Activated B cell treated with CpG ODN at 0.5 μM for 24 hours (primary cell): ENCODE data around the gene HLA-DPA1. TPM values are rescaled to one million over a fixed set of nuclear protein-coding genes. Genes with fewer than 3 reads are reported as not detected.
A peak's percentile ranks its signal among the peaks of the same experiment; 100 is the strongest.

Experiments
- ATAC-seq: fragments of 200-7000 bp; cut with Tn5 transposase; one replicate; pipeline ENCODE4 v1.10.0; 2021; ENCODE audit warnings: low read depth, mild to moderate bottlenecking, moderate library complexity
- CTCF ChIA-PET: fragments of 350-600 bp; sonication (Branson Sonifier 250); formaldehyde crosslinking; loops from one replicate; lab custom pipeline; 2021; ENCODE audit warnings: antibody characterized with exemption; lab: Charles Lee
- POLR2A ChIA-PET: fragments of 350-600 bp; sonication (Branson Sonifier 250); formaldehyde crosslinking; loops from one replicate; lab custom pipeline; 2021; ENCODE audit warnings: antibody characterized with exemption; lab: Charles Lee
- DNase-seq: peaks from one replicate; pipeline ENCODE4 v3.0.0; 2022
- H3K27ac Mint-ChIP-seq: one replicate; pipeline ENCODE4 v1.8.0; 2020; ENCODE audit warnings: mixed read lengths
- H3K27me3 Mint-ChIP-seq: one replicate; pipeline ENCODE4 v1.8.0; 2021; ENCODE audit warnings: mixed read lengths
- H3K36me3 Mint-ChIP-seq: one replicate; pipeline ENCODE4 v1.8.0; 2021; ENCODE audit warnings: low read depth, mixed read lengths
- H3K4me1 Mint-ChIP-seq: one replicate; pipeline ENCODE4 v1.8.0; 2021; ENCODE audit warnings: mixed read lengths
- H3K4me3 Mint-ChIP-seq: one replicate; pipeline ENCODE4 v1.8.0; 2020; ENCODE audit warnings: mild to moderate bottlenecking, mixed read lengths
- H3K9me3 Mint-ChIP-seq: one replicate; pipeline ENCODE4 v1.8.0; 2020; ENCODE audit warnings: mixed read lengths
- intact Hi-C: fragments of 100-400 bp; cut with micrococcal nuclease; formaldehyde crosslinking; loops from one replicate; pipeline ENCODE4 v1.15.1; 2024
- total RNA-seq: library from RNA; stranded (reverse); gene quantifications from 2 replicates; pipeline ENCODE4 v1.2.3, GENCODE V29; 2022
- TF ChIP-seq, protein P1 (sequence below): fragments of 200-600 bp; IDR thresholded peaks from one replicate; pipeline ENCODE4 v1.8.0; 2022; ENCODE audit warnings: antibody characterized with exemption, mild to moderate bottlenecking

HLA-DPA1 gene
- total RNA-seq, 1 donor from 2014 or later: 718 TPM

DNA sequence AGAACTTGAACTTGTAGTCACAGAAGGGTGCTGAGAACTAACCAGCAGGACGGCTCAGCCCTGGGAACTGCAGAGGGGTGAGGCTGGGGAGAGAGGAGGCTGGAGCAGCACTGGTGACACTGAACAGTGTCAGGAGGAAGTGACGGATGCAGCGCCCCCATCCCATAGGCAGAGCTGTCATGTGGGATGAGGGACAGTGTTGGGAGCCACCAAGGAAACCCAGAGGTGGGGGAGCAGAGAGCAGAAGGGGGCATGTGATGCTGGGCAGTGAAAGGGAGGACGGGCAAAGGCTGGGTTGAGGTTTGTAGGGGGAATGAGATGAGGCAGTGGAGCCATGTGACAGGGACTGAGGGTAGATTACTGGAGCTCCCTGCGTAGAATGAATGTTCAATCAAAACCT lies 4.5 kb upstream of the HLA-DPA1 start:
- intact Hi-C loops: loop anchor here (1.0 to 5.0 kb wide), 2 partner anchors 34 to 64 kb away; no protein-coding TSS in a partner anchor
- TF ChIP-seq, protein P1, sequence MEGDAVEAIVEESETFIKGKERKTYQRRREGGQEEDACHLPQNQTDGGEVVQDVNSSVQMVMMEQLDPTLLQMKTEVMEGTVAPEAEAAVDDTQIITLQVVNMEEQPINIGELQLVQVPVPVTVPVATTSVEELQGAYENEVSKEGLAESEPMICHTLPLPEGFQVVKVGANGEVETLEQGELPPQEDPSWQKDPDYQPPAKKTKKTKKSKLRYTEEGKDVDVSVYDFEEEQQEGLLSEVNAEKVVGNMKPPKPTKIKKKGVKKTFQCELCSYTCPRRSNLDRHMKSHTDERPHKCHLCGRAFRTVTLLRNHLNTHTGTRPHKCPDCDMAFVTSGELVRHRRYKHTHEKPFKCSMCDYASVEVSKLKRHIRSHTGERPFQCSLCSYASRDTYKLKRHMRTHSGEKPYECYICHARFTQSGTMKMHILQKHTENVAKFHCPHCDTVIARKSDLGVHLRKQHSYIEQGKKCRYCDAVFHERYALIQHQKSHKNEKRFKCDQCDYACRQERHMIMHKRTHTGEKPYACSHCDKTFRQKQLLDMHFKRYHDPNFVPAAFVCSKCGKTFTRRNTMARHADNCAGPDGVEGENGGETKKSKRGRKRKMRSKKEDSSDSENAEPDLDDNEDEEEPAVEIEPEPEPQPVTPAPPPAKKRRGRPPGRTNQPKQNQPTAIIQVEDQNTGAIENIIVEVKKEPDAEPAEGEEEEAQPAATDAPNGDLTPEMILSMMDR: no peak
- Mint-ChIP-seq H3K4me3 (peak overlapping the region; percentile 89), H3K9me3 (no peaks in the 10 kb centered on the region), H3K36me3 (peaks cover 75% of the 10 kb centered on the region), H3K27ac (peak overlapping the region; percentile 95), H3K27me3 (no peaks in the 10 kb centered on the region), H3K4me1 (peaks cover 74% of the 10 kb centered on the region)
- ATAC-seq: no peak
- no peak for DNase-seq
- CTCF ChIA-PET: interaction anchor here (1.2 to 14.4 kb wide), 2 partner anchors 63 to 78 kb away, joined by 3 to 240 read pairs; partner anchors contain the start of gene HLA-DOA
- POLR2A ChIA-PET: interaction anchor here (0.8 to 28.7 kb wide), 6 partner anchors 11 to 58 kb away, joined by 3 to 2264 read pairs (median 5); partner anchors contain the start of gene HLA-DOA

DNA sequence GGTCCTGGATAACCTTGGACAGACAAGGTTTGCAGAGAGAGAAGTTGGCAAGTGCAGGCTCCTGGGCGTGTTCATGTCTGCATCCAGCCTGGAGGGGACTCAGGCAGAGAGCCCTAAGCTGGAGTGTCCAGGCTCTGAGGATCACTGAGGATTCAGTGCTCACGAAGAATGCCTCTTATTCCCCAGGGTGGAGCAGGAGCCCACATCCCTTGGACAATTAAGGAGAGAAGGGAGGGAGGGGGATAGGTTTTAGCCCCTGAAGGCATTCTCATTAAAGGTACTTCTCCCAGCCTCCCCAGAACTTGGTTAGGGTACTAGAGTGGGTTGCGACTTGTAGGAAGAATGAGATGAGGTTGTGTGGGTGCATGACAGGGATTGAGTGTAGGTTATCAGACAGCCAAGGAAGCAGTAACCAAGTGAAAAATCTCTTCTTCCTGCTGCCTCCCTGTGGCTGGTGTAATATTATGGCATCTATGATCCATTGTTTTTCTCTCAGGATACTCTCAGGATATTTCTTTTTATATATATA lies 3.0 kb upstream of the HLA-DPA1 start:
- Mint-ChIP-seq H3K27ac (peak overlapping the region; percentile 99), H3K4me1 (peaks cover 68% of the 10 kb centered on the region), H3K27me3 (no peaks in the 10 kb centered on the region), H3K36me3 (peaks cover 75% of the 10 kb centered on the region), H3K4me3 (peak overlapping the region; percentile 95), H3K9me3 (no peaks in the 10 kb centered on the region)
- DNase-seq (no peak), ATAC-seq (no peak)
- POLR2A ChIA-PET: interaction anchor here (0.5 to 28.7 kb wide), 26 partner anchors 8 to 889 kb away, joined by 3 to 2264 read pairs (median 10); partner anchors contain the start of genes GPSM3, HLA-DMA, HLA-DOA and PSMB9
- CTCF ChIA-PET: interaction anchor here (1.1 to 7.6 kb wide), 6 partner anchors 47 to 92 kb away, joined by 3 to 98 read pairs (median 4); no protein-coding TSS in a partner anchor
- intact Hi-C loops: loop anchor here (5.0 kb wide), 1 partner anchor 36 kb away; no protein-coding TSS in a partner anchor
- TF ChIP-seq, protein P1: no peak

DNA sequence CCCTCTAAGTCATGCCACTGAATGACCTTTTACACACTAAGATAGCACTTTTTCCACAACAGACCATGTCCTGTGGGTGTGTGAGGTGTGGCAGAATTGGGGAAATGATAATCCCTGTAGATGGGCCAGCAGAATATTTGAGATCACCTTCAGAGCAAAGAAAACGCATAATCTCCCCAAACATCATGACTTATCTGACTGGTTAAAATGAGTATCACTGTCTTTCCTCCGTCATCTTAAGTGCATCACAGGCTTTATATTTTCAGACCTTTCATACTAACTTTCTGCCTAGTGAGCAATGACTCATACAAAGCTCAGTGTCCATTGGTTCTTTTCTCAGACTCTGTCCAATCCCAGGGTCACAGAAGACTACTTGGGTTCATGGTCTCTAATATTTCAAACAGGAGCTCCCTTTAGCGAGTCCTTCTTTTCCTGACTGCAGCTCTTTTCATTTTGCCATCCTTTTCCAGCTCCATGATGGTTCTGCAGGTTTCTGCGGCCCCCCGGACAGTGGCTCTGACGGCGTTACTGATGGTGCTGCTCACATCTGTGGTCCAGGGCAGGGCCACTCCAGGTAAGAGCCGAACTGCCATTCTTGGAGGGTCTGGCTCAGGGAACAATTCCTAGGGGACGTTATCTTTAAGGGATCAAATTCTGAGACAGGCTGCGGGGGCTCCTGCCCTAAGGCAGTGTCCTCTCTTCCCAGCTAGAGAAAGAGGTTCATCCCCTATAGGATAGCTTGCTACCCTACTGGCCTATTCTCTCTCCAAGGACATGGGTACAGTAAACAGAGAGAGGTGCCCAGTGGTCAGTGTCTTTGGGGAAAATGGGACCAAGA lies 2.3 kb upstream of the HLA-DPA1 start, which contains the start of gene HLA-DPB1:
Gene HLA-DPB1, plus strand, starts transcription at position 423 of the 838 bp plus-strand sequence. Its CDS starts 52 bp downstream, at position 475.
- Mint-ChIP-seq H3K4me1 (peaks cover 66% of the 10 kb centered on the region), H3K27ac (peak within 1 kb of the TSS; percentile 99), H3K4me3 (peak within 1 kb of the TSS; percentile 95), H3K27me3 (no peaks in the 10 kb centered on the region), H3K36me3 (peaks cover 75% of the 10 kb centered on the region), H3K9me3 (no peaks in the 10 kb centered on the region)
- ATAC-seq (peak; percentile 76), DNase-seq (peak; percentile 42)
- POLR2A ChIA-PET: interaction anchor here (0.5 to 28.7 kb wide), 39 partner anchors 9 to 1161 kb away, joined by 3 to 2264 read pairs (median 6); partner anchors contain the start of genes GPSM3, HLA-DMA, HLA-DOA and HMGA1
- CTCF ChIA-PET: interaction anchor here (0.8 to 7.6 kb wide), 7 partner anchors 46 to 91 kb away, joined by 3 to 98 read pairs (median 4); no protein-coding TSS in a partner anchor
- intact Hi-C loops: loop anchor here (1.0 to 5.0 kb wide), 3 partner anchors 37 to 56 kb away; no protein-coding TSS in a partner anchor
- TF ChIP-seq, protein P1: no peak

DNA sequence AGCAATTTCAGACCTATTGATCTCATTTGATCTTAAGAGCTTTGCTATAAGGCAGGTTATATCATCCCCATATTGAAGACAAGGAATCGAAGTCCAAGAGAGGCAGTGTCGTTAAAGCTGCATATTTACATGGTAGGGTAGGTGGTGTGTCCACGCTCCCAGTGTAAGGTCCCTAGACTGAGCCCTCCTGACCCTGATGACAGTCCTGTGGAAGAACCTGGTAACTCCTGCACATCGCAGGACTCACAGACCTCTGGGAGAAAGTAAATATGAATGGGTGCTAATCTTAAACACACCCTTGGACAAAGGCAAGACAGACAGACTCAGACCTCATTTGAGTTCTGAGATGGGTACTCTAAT lies 1.7 kb upstream of the HLA-DPA1 start:
- no peaks in the 10 kb centered on the region for H3K27me3 Mint-ChIP-seq
- peak overlapping the region; percentile 95 for H3K4me3 Mint-ChIP-seq
- CTCF ChIA-PET: interaction anchor here (0.8 to 7.6 kb wide), 7 partner anchors 46 to 91 kb away, joined by 3 to 98 read pairs (median 4); no protein-coding TSS in a partner anchor
- ATAC-seq (peak; percentile 4), DNase-seq (peak; percentile 26)
- peaks cover 74% of the 10 kb centered on the region for H3K36me3 Mint-ChIP-seq
- H3K27ac Mint-ChIP-seq: peak overlapping the region; percentile 99
- intact Hi-C loops: loop anchor here (1.0 to 5.0 kb wide), 3 partner anchors 37 to 56 kb away; no protein-coding TSS in a partner anchor
- H3K4me1 Mint-ChIP-seq: peaks cover 66% of the 10 kb centered on the region
- TF ChIP-seq, protein P1: no peak
- POLR2A ChIA-PET: interaction anchor here (0.5 to 28.7 kb wide), 36 partner anchors 9 to 1161 kb away, joined by 3 to 2264 read pairs (median 7); partner anchors contain the start of genes HLA-DMA, HLA-DOA, HMGA1 and PSMB9
- no peaks in the 10 kb centered on the region for H3K9me3 Mint-ChIP-seq
